ENCODE measurements around the gene CNTNAP5.

DNA sequence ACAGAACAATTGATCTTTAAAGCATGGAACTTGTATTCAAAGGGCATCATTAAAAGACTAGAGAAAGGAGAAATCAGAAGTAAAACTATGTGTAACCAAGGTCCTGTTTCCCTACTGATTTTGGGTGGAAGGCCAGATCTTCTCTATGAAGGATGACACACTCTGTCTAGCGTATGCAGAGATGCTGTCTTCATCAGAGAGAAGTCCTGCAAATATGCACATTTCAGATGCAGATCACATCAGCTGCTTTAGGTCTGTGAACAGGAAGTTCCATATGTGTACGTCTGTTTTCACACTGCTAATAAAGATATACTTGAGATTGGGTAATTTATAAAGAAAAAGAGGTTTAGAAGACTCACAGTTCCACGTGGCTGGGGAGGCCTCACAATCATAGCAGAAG is 857.3 kb downstream of the CNTNAP5 start:
- TF ChIP-seq, protein P1, sequence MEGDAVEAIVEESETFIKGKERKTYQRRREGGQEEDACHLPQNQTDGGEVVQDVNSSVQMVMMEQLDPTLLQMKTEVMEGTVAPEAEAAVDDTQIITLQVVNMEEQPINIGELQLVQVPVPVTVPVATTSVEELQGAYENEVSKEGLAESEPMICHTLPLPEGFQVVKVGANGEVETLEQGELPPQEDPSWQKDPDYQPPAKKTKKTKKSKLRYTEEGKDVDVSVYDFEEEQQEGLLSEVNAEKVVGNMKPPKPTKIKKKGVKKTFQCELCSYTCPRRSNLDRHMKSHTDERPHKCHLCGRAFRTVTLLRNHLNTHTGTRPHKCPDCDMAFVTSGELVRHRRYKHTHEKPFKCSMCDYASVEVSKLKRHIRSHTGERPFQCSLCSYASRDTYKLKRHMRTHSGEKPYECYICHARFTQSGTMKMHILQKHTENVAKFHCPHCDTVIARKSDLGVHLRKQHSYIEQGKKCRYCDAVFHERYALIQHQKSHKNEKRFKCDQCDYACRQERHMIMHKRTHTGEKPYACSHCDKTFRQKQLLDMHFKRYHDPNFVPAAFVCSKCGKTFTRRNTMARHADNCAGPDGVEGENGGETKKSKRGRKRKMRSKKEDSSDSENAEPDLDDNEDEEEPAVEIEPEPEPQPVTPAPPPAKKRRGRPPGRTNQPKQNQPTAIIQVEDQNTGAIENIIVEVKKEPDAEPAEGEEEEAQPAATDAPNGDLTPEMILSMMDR (IDR thresholded peaks at IDR 0.05): no peak
- no peak for TF ChIP-seq POLR2A (IDR thresholded peaks at IDR 0.05)
